ENCODE data around the gene BMPR1A.
"Not testable (repeated sequence)": the region's sequence is repeated elsewhere in the genome, so short reads cannot be mapped to it uniquely, and the experiment has no call there.

The BMPR1A gene

DNA sequence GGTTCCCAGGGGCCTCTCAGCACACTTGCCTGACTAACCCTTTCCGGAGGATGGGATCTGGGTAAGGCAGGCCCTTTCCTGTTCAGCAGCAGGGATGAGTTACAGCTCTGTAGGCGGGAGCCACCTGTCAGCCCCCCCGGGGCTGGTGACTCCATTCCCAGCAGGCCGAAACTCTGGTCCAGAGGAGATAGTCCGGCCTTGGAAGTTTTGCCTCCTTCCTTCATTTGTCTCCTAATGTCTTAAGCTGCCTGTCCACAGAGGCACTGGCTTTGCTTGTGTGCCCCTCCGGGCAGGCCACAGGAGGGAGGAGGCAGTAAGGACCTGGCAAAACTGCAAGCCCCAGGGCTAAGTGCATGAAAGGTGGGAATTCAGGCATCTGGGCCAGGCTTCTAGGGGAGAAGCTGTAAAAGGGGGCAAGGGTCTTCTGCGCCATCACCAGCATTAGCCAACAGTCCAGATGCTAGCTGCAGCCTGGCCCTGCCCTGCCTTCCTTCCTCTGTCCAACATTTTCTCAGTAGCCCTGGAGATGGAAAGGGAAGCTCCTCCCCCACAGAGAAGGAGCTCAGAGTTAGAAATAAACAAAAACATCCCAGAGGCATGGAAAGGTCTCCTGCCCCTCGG, 213.1 kb downstream of the BMPR1A start:
- DNase-seq (ENCODE audit: low spot score), result no peak

DNA sequence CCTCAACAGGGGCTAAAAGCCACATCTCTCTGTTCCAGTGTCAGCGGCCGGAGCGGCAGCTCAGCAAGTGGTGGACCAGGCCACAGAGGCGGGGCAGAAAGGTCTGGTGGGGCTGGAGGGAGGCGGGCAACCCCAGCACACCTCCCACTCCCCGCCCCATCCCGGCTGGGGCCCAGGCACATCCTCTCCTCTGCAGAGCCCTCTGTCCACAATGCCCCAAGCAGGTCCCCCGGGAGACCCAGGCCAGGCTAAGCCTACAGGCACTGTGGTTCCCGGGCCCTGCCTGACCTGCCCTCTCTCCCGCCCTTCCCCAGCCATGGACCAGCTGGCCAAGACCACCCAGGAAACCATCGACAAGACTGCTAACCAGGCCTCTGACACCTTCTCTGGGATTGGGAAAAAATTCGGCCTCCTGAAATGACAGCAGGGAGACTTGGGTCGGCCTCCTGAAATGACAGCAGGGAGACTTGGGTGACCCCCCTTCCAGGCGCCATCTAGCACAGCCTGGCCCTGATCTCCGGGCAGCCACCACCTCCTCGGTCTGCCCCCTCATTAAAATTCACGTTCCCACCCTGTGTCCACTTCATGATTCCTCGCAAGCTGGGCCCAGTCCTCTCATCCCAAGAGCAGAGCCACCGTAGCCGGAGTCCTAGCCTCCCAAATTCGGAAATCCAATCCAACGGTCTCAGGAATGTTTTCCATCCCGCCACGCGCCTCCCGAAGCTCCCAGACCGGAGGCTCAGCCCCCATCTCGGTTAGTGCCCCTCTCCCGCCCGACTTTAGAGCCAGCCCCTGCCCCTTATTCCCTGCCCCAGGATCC, 214.0 kb downstream of the BMPR1A start:
- DNase-seq (ENCODE audit: low spot score), result no peak

- no peak for DNase-seq (ENCODE audit: low spot score)
These were observed 214.5 kb downstream of the BMPR1A start for GRCh38 chr10:86970982-86971231.

DNA sequence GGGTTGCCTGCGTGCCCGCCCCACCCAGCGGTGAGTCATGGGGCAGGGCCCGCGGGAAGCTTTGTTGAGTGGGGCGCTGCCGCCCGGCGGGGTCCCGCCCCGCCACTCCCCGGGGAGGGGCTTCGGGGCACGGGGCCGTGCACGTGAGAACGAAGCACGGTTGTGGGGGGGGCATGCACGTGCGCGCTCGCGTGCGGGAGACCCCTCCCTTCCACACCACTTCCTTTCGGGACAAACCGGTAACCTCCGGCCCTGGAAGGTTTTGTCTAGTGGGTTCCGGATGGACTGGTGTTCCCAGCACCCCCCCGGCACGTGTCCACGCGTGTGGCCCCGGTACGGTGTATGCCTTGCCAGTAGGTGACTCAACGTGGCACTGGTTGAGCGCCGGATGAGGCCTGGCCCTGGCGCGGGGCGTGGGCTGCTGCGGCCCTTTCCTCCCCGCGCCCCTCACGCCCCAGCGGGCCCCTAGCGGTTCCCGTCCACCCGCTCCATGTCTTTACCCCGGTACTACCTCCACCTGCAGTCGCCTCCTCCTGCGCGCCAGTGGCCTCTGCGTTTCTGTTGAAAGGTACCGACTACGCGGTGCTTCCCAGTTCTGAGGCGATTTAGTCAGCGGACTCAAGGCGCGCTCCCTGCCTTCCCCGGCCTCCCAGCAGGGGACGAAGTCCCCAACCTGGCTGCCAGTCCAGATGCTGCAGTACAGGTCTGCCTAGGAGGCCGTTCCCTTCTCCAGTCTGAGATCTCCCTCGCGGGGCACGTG, 215.0 kb downstream of the BMPR1A start:
- DNase-seq (ENCODE audit: low spot score), result peak; percentile 81

GRCh38 chr10:86972613-86973380, 216.4 kb downstream of the BMPR1A start:
- no peak for DNase-seq (ENCODE audit: low spot score)

DNA sequence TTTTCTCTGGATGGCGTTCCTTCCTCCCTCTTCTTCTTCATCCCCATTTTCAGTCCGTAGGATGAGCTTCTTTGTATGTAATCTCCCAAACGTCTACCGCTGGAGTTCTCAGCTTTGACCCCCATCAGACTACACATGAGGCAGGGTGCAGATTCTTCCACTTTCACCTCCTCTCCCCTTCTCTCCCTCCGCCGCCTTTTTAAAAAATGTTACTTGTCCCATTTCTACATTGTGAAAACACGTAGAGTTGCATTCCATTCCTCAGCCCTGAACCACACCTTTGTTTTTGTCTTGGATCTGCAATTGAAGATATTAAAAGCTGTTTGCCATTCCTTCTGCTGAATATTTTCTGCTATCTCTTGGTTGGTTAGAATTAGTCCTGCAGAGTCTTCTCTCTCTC, 218.1 kb downstream of the BMPR1A start:
- no peak for DNase-seq (ENCODE audit: low spot score)

DNA sequence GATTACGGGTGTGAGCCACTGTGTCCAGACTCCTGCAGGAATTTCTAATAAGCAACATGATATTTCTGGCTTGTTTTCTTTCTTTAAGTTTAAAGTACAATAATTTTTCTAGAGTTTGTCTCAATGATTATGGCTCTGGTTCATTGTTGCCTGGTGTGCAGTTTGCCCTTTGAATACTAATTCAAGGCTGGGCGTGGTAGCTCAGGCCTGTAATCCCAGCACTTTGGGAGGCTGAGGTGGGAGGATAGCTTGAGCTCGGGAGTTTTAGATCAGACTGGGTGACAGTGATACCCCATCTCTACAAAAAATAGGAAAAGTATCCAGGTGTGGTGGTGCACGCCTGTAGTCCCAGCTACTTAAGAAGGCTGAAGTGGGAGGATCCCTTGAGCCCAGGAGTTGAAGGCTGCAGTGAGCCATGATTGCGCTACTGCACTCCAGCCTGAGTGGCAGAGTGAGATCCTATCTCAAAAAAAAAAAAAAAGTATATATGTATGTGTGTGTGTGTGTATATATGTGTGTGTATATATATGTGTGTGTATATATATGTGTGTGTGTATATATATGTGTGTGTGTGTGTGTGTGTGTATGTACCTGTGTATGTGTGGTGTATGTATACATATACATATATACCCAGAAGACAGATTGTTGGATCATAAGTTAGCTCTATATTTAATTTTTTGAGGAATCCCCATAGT, 220.1 kb downstream of the BMPR1A start:
- DNase-seq (ENCODE audit: low spot score), result no peak

- DNase-seq (ENCODE audit: low spot score), result not testable (repeated sequence)
These were observed 222.0 kb downstream of the BMPR1A start for GRCh38 chr10:86978457-86978856.

DNA sequence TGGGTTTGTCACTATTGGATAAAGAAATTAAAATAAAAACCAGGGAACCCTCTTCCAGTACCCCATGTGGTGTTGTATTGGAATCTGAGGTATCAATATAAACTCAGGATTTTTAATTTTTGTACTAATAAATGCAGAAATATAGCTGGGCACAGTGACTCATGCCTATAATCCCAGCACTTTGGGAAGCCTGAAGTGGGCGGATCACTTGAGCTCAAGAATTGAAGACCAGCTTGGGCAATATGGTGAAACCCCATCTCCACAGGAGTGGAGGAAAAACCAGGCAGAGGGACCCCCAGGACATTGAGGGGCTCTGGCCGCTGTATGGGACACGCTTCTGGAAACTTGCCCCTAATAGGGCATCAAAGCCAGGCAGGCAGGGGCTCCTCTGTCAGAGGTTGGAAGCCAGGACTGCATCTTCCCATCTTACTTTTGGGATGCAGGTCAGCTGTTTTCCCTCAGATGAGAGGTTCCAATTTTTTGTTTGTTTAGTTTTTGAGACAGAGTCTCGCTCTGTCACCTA, 222.9 kb downstream of the BMPR1A start:
- no peak for DNase-seq (ENCODE audit: low spot score)

GRCh38 chr10:86979977-86980448, 223.6 kb downstream of the BMPR1A start:
- no peak for DNase-seq (ENCODE audit: low spot score)

DNA sequence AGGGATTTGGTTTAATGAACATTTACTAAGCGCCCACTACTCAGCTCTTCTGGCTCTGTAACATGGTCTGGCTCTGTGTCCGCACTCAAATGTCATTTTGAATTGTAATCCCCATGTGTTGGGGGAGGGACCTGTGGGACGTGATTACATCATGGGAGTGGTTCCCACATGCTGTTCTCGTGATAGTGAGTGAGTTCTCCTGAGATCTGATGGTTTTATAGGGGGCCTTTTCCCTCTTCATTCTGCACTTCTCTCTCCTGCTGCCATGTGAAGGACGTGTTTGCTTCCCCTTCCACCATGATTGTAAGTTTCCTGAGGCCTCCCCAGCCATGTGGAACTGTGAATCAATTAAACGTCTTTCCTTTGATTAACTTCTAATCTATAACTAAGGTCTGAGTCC, 224.6 kb downstream of the BMPR1A start:
- DNase-seq (ENCODE audit: low spot score), result not testable (repeated sequence)

DNA sequence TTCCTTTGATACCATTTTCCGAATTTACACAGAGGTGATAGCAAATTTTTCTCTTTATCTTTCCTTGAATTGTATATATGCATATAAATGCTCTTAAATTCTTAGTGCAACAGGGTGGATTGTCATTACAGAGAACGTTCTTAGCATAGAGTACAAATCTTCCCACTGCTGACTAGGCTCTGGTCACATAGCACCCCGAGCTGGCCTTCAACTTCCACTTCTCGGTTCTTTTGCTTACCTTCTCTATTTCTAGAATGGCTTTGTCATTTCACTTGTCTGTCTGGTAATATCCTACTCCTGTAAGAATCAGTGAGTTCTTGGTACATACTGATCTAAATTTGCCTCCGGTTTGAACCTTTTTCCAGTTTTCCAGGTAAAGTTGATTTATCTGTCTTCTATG, 225.3 kb downstream of the BMPR1A start:
- no peak for DNase-seq (ENCODE audit: low spot score)

Measured in activated CD4-positive, alpha-beta T cell treated with anti-CD3 and anti-CD28 coated beads, Interleukin-2, Interleukin-4, amounts not matched to agents 100 ng/mL and 50 ng/mL, durations not matched to agents 16 hours and 8 hours (primary cell).